Mesenchymal stem cell (in vitro differentiated cells and primary cell): ENCODE results near the gene DPH7.
"Not testable (repeated sequence)": the region's sequence is repeated elsewhere in the genome, so short reads cannot be mapped to it uniquely, and the experiment has no call there.

Experiments used
- DNase-seq: peaks from one replicate; pipeline ENCODE4 v3.0.0-alpha.2; 2013
- H2AFZ ChIP-seq: one replicate; pipeline ENCODE4 v1.6.1; 2013; ENCODE audit warnings: low read depth, mild to moderate bottlenecking, control low read depth, inconsistent platforms, low read length, moderate library complexity
- H2AK5ac ChIP-seq: 2 replicates; pipeline ENCODE4 v1.6.1; 2013; ENCODE audit warnings: low read length, moderate library complexity, mild to moderate bottlenecking, inconsistent platforms; ENCODE audit not compliant: severe bottlenecking
- H2BK120ac ChIP-seq: one replicate; pipeline ENCODE4 v1.6.1; 2013; ENCODE audit warnings: low read depth, mild to moderate bottlenecking, inconsistent platforms, low read length, moderate library complexity
- H2BK12ac ChIP-seq, 2 experiments: one replicate each; pipeline ENCODE4 v1.6.1; 2013; ENCODE audit warnings: inconsistent platforms in 2 of 2, low read length in 2 of 2, mild to moderate bottlenecking in 2 of 2, moderate library complexity in 2 of 2, control low read depth in 1 of 2
- H2BK15ac ChIP-seq: one replicate; pipeline ENCODE4 v1.6.1; 2013; ENCODE audit warnings: mild to moderate bottlenecking, low read depth, inconsistent platforms; ENCODE audit not compliant: poor library complexity, severe bottlenecking
- H2BK5ac ChIP-seq: 2 replicates; pipeline ENCODE4 v1.6.1; 2013; ENCODE audit warnings: low read depth, mild to moderate bottlenecking, low read length, control low read depth, inconsistent platforms; ENCODE audit not compliant: poor library complexity, severe bottlenecking
- H3K14ac ChIP-seq, 2 experiments: one replicate each; pipeline ENCODE4 v1.6.1; 2013; ENCODE audit warnings: inconsistent platforms in 2 of 2, low read length in 2 of 2, control low read depth in 1 of 2, mild to moderate bottlenecking in 1 of 2, moderate library complexity in 1 of 2
- H3K18ac ChIP-seq, 2 experiments: one replicate each; pipeline ENCODE4 v1.6.1; 2013; ENCODE audit warnings: inconsistent platforms in 2 of 2, low read length in 2 of 2, control low read depth in 1 of 2, low read depth in 1 of 2, mild to moderate bottlenecking in 1 of 2
- H3K23ac ChIP-seq, 2 experiments: one replicate each; pipeline ENCODE4 v1.6.1; 2013; ENCODE audit warnings: inconsistent platforms in 2 of 2, low read length in 2 of 2, mild to moderate bottlenecking in 2 of 2, moderate library complexity in 2 of 2, control low read depth in 1 of 2
- H3K27ac ChIP-seq: 2 replicates; pipeline ENCODE4 v1.5.1; 2013; ENCODE audit warnings: mild to moderate bottlenecking, moderate library complexity, low read length, control low read depth, inconsistent platforms; ENCODE audit not compliant: poor library complexity, severe bottlenecking
- H3K27me3 ChIP-seq, 2 experiments: 2 replicates each; pipeline versions ENCODE4 v1.6.1 to v1.7.0; 2013; ENCODE audit warnings: low read length in 2 of 2, mild to moderate bottlenecking in 2 of 2, moderate library complexity in 2 of 2, control low read depth in 1 of 2, inconsistent platforms in 1 of 2; ENCODE audit not compliant: control insufficient read depth in 1 of 2, insufficient read depth in 1 of 2
- H3K36me3 ChIP-seq, 2 experiments: 2 replicates each; pipeline versions ENCODE4 v1.6.1 to v1.7.0; 2013; ENCODE audit warnings: low read length in 2 of 2, control low read depth in 1 of 2, inconsistent platforms in 1 of 2, low read depth in 1 of 2, mild to moderate bottlenecking in 1 of 2; ENCODE audit not compliant: insufficient read depth in 2 of 2, control insufficient read depth in 1 of 2
- H3K4ac ChIP-seq, 2 experiments: one replicate each; pipeline ENCODE4 v1.6.1; 2013; ENCODE audit warnings: inconsistent platforms in 2 of 2, low read length in 2 of 2, mild to moderate bottlenecking in 2 of 2, moderate library complexity in 2 of 2, control low read depth in 1 of 2, low read depth in 1 of 2
- H3K4me1 ChIP-seq: 2 replicates; pipeline ENCODE4 v1.6.1; 2013; ENCODE audit warnings: low read depth, low read length, control low read depth; ENCODE audit not compliant: control insufficient read depth, insufficient read depth
- H3K4me2 ChIP-seq: 2 replicates; pipeline ENCODE4 v1.6.1; 2013; ENCODE audit warnings: low read length, mild to moderate bottlenecking, inconsistent platforms; ENCODE audit not compliant: poor library complexity, severe bottlenecking
- H3K4me3 ChIP-seq, 2 experiments: 2 replicates each; pipeline versions ENCODE4 v1.5.1 to v1.7.0; 2013; ENCODE audit warnings: low read length in 2 of 2, mild to moderate bottlenecking in 2 of 2, control low read depth in 1 of 2, low read depth in 1 of 2; ENCODE audit not compliant: insufficient read depth in 1 of 2
- H3K79me1 ChIP-seq: replicated peaks from 2 replicates; pipeline ENCODE4 v1.6.1; 2013; ENCODE audit warnings: mild to moderate bottlenecking, control low read depth, low read length, inconsistent platforms; ENCODE audit not compliant: poor library complexity, severe bottlenecking
- H3K9ac ChIP-seq: 2 replicates; pipeline ENCODE4 v1.7.0; 2013; ENCODE audit warnings: mild to moderate bottlenecking, low read length, moderate library complexity
- H3K9me3 ChIP-seq: 2 replicates; pipeline ENCODE4 v1.7.0; 2013; ENCODE audit warnings: mild to moderate bottlenecking, low read length; ENCODE audit not compliant: control insufficient read depth
- H4K8ac ChIP-seq: one replicate; pipeline ENCODE4 v1.6.1; 2013; ENCODE audit warnings: inconsistent platforms, mild to moderate bottlenecking, low read length, moderate library complexity
- H4K91ac ChIP-seq: one replicate; pipeline ENCODE4 v1.6.1; 2013; ENCODE audit warnings: mild to moderate bottlenecking, low read length, inconsistent platforms
- WGBS: methylation state at CpG from one replicate; pipeline ENCODE4 v1.1.7; 2013; ENCODE audit warnings: mixed read lengths; 5-methylcytosine and 5-hydroxymethylcytosine counted together

DPH7 gene

GRCh38 chr9:137556069-137556838 is 22.5 kb downstream of the DPH7 start:
- Histone ChIP-seq H4K91ac (no peak overlapping the region), H2BK12ac (no peak overlapping the region), H2BK5ac (no peak overlapping the region), H3K36me3 (peaks cover 53 to 54% of the 10 kb centered on the region in 2 experiments), H3K9ac (no peak overlapping the region), H3K4ac (no peak overlapping the region), H3K9me3 (no peaks in the 10 kb centered on the region), H4K8ac (no peak overlapping the region), H3K27ac (no peak overlapping the region), H3K14ac (no peak overlapping the region), H3K4me2 (no peak overlapping the region), H3K27me3 (no peaks in the 10 kb centered on the region), H2BK120ac (no peak overlapping the region), H3K23ac (no peak overlapping the region), H3K18ac (no peak overlapping the region), H2BK15ac (no peak overlapping the region), H2AFZ (no peak overlapping the region), H3K4me3 (no peak overlapping the region), H2AK5ac (no peak overlapping the region), H3K79me1 (peaks cover 28% of the 10 kb centered on the region), H3K4me1 (peaks cover 8% of the 10 kb centered on the region)
- no peak for DNase-seq
- 91% methylated on average over 24 of the region's 24 CpGs for WGBS

DNA sequence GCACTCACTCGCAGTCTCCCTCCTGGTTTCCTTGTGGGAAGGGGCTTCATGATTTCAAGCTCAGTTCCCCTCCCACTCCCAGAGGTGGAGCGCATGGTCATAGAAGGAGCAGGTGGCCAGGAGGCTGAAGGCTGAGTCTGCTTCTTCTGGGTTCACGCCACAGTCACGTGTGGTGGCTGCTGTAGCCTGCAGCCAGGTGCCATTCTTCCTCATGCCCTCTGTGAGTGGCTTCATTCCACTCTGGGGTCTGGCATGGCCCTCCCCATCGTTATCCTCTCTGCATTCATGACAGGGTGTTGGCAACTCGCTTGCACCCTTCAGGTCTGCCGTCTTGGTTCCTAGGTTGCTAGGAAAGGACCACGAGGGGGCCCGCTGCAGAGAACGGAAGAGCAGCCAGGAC is 23.5 kb downstream of the DPH7 start:
- Histone ChIP-seq H3K18ac (no peak overlapping the region), H3K27me3 (no peaks in the 10 kb centered on the region), H4K91ac (peak overlapping the region; percentile 41), H2BK120ac (no peak overlapping the region), H3K14ac (no peak overlapping the region), H3K23ac (no peak overlapping the region), H3K4ac (no peak overlapping the region), H3K4me3 (no peak overlapping the region), H3K9ac (no peak overlapping the region), H3K36me3 (peaks cover 48 to 54% of the 10 kb centered on the region in 2 experiments), H3K27ac (no peak overlapping the region), H4K8ac (peak overlapping the region; percentile 9), H2AK5ac (no peak overlapping the region), H3K4me2 (no peak overlapping the region), H3K9me3 (no peaks in the 10 kb centered on the region), H3K79me1 (peaks cover 27% of the 10 kb centered on the region), H2BK15ac (no peak overlapping the region), H2BK12ac (no peak overlapping the region), H2AFZ (no peak overlapping the region), H3K4me1 (peaks cover 13% of the 10 kb centered on the region), H2BK5ac (no peak overlapping the region)
- 96% methylated on average over 10 of the region's 10 CpGs for WGBS
- DNase-seq = no peak

DNA sequence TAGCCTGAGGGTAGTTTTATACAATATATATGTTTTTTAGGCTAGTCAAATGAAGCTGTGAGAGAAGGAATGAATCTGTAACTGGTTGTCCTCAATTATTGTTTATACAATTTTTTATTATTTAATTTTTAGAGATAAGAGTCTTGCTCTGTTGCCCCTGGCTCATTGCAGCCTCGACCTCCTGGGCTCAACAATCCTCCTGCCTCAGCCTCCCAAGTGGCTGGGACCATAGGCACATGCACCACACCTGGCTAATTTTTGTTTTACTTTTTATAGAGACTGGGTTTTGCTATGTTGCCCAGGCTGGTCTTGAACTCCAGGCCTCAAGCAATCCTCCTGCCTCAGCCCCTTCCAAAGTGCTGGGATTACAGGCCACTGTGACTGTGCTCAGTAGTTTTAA is 24.4 kb downstream of the DPH7 start:
- Histone ChIP-seq H3K23ac (no peak overlapping the region), H3K79me1 (peaks cover 25% of the 10 kb centered on the region), H3K4me1 (peaks cover 16% of the 10 kb centered on the region), H3K27ac (no peak overlapping the region), H2BK120ac (no peak overlapping the region), H3K9me3 (no peaks in the 10 kb centered on the region), H2BK12ac (no peak overlapping the region), H3K27me3 (no peaks in the 10 kb centered on the region), H3K14ac (no peak overlapping the region), H3K4ac (no peak overlapping the region), H4K8ac (no peak overlapping the region), H3K36me3 (peaks cover 44 to 51% of the 10 kb centered on the region in 2 experiments), H3K18ac (no peak overlapping the region), H4K91ac (no peak overlapping the region), H3K4me3 (no peak overlapping the region), H3K4me2 (no peak overlapping the region), H2BK5ac (no peak overlapping the region), H2AK5ac (no peak overlapping the region), H3K9ac (no peak overlapping the region), H2AFZ (no peak overlapping the region), H2BK15ac (no peak overlapping the region)
- 83% methylated on average over 1 of the region's 1 CpG for WGBS
- DNase-seq = no peak

DNA sequence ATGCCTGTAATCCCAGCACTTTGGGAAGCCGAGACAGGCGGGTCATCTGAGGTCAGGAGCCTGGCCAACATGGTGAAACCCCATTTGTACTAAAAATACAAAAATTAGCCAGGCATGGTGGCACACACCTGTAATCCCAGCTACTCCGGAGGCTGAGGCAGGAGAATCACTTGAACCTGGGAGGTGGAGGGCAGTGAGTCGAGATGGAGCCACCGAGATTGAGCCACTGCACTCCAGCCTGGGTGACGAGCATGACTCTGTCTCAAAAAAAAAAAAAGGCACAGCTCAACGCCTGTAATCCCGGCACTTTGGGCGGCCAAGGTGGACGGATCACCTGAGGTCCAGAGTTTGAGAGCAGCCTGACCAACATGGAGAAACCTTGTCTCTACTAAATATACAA is 25.1 kb downstream of the DPH7 start:
- not testable (repeated sequence) for H2BK15ac ChIP-seq, H4K8ac ChIP-seq, H3K14ac ChIP-seq, DNase-seq, H2BK120ac ChIP-seq, H3K9me3 ChIP-seq, H2BK5ac ChIP-seq, H3K27me3 ChIP-seq, H3K9ac ChIP-seq, H3K18ac ChIP-seq, H3K27ac ChIP-seq, H2AFZ ChIP-seq, H3K4me2 ChIP-seq, H4K91ac ChIP-seq, H2AK5ac ChIP-seq, H3K4ac ChIP-seq, H2BK12ac ChIP-seq, H3K23ac ChIP-seq, H3K4me3 ChIP-seq
- Histone ChIP-seq H3K79me1 (peaks cover 25% of the 10 kb centered on the region), H3K4me1 (peaks cover 16% of the 10 kb centered on the region), H3K36me3 (peaks cover 44 to 50% of the 10 kb centered on the region in 2 experiments)
- WGBS = 93% methylated on average over 10 of the region's 10 CpGs
